HepG2 (cell line): ENCODE measurements around the gene MEPE. TPM values are rescaled to one million over a fixed set of nuclear protein-coding genes. Genes with fewer than 3 reads are reported as not detected.

Experiments used
- ATF4 ChIP-seq, 2 experiments: fragments of 450-650 bp in 1 of 2; sonication (generic) in 1 of 2; formaldehyde crosslinking; IDR thresholded peaks; 2 replicates each; pipeline versions ENCODE4 v1.5.0 to v1.8.0; 2020 to 2022; ENCODE audit warnings: mild to moderate bottlenecking in 1 of 2, missing genetic modification reagents in 1 of 2
- CCAR2 ChIP-seq: fragments of 200-400 bp; formaldehyde crosslinking; optimal IDR thresholded peaks from 2 replicates; pipeline ENCODE3; 2018; ENCODE audit warnings: low read depth, mild to moderate bottlenecking, low read length, moderate library complexity
- EZH2 ChIP-seq: conservative IDR thresholded peaks from 2 replicates; pipeline ENCODE4 v1.6.1; 2012; ENCODE audit warnings: mild to moderate bottlenecking, low read depth, low read length, moderate library complexity
- FOSL1 ChIP-seq: sonication (generic); formaldehyde crosslinking; IDR thresholded peaks from 2 replicates; pipeline ENCODE4 v1.9.0; 2021; ENCODE audit warnings: missing genetic modification reagents, borderline replicate concordance
- HNRNPK ChIP-seq: fragments of 200-400 bp; formaldehyde crosslinking; IDR thresholded peaks from 2 replicates; pipeline ENCODE4 v1.6.1; 2018; ENCODE audit warnings: low read length, low read depth, moderate library complexity, mild to moderate bottlenecking; ENCODE audit not compliant: poor library complexity, severe bottlenecking
- KLF13 ChIP-seq: sonication (generic); formaldehyde crosslinking; IDR thresholded peaks from 2 replicates; pipeline ENCODE4 v1.4.0; 2020; ENCODE audit warnings: mild to moderate bottlenecking, missing genetic modification reagents
- MIER3 ChIP-seq: IDR thresholded peaks from 2 replicates; pipeline ENCODE4 v1.6.1; 2016; ENCODE audit warnings: missing compliant biosample characterization, borderline replicate concordance
- NFE2L1 ChIP-seq: sonication (generic); formaldehyde crosslinking; IDR thresholded peaks from 2 replicates; pipeline ENCODE4 v1.4.0; 2020; ENCODE audit warnings: missing genetic modification reagents, mild to moderate bottlenecking, borderline replicate concordance
- REXO4 ChIP-seq: sonication (generic); formaldehyde crosslinking; IDR thresholded peaks from 2 replicates; pipeline ENCODE4 v1.8.0; 2022; ENCODE audit warnings: missing genetic modification reagents, mild to moderate bottlenecking, borderline replicate concordance
- SATB2 ChIP-seq: sonication (generic); formaldehyde crosslinking; IDR thresholded peaks from 2 replicates; pipeline ENCODE4 v1.5.0; 2020; ENCODE audit warnings: missing genetic modification reagents
- SOX5 ChIP-seq: IDR thresholded peaks from 2 replicates; pipeline ENCODE4 v1.6.1; 2016; ENCODE audit warnings: borderline replicate concordance
- ZBTB1 ChIP-seq: sonication (generic); formaldehyde crosslinking; IDR thresholded peaks from 2 replicates; pipeline ENCODE4 v1.4.0; 2020; ENCODE audit warnings: missing genetic modification reagents, borderline replicate concordance
- ZBTB42 ChIP-seq: sonication (generic); formaldehyde crosslinking; IDR thresholded peaks from 2 replicates; pipeline ENCODE4 v1.5.0; 2020; ENCODE audit warnings: mild to moderate bottlenecking, missing genetic modification reagents
- ZFAT ChIP-seq: sonication (generic); formaldehyde crosslinking; conservative IDR thresholded peaks from 2 replicates; pipeline ENCODE4 v1.8.1; 2023; ENCODE audit warnings: missing genetic modification reagents, inconsistent platforms
- ZFP36L2 ChIP-seq: sonication (generic); formaldehyde crosslinking; IDR thresholded peaks from 2 replicates; pipeline ENCODE4 v1.4.0; 2020; ENCODE audit warnings: missing genetic modification reagents
- ZMYM2 ChIP-seq: sonication (generic); formaldehyde crosslinking; IDR thresholded peaks from 2 replicates; pipeline ENCODE4 v1.8.0; 2022; ENCODE audit warnings: mild to moderate bottlenecking, missing genetic modification reagents
- ZNF160 ChIP-seq: sonication (generic); formaldehyde crosslinking; IDR thresholded peaks from 2 replicates; pipeline ENCODE4 v1.8.0; 2022; ENCODE audit warnings: mild to moderate bottlenecking, inconsistent platforms, missing genetic modification reagents
- ZNF205 ChIP-seq: IDR thresholded peaks from 2 replicates; pipeline ENCODE4 v1.6.1; 2018; ENCODE audit warnings: missing biosample characterization, missing genetic modification reagents
- ZNF280B ChIP-seq: sonication (generic); formaldehyde crosslinking; IDR thresholded peaks from 2 replicates; pipeline ENCODE4 v1.5.0; 2020; ENCODE audit warnings: missing genetic modification reagents, mild to moderate bottlenecking, borderline replicate concordance
- ZNF318 ChIP-seq: sonication (generic); formaldehyde crosslinking; IDR thresholded peaks from 2 replicates; pipeline ENCODE4 v1.4.0; 2020; ENCODE audit warnings: mild to moderate bottlenecking, missing genetic modification reagents
- ZNF333 ChIP-seq: sonication (generic); formaldehyde crosslinking; IDR thresholded peaks from 2 replicates; pipeline ENCODE4 v1.4.0; 2020; ENCODE audit warnings: mild to moderate bottlenecking, missing genetic modification reagents, borderline replicate concordance
- ZNF558 ChIP-seq: sonication (generic); formaldehyde crosslinking; IDR thresholded peaks from 2 replicates; pipeline ENCODE4 v1.9.0; 2022; ENCODE audit warnings: mild to moderate bottlenecking, missing genetic modification reagents, borderline replicate concordance
- polyA plus RNA-seq, 8 experiments: library from polyadenylated mRNA; depleted of rRNA in 3 of 8; stranded (reverse) in 7 of 8; unstranded in 1 of 8; fragments of >200 nt; fragmentation: Illumina TruSeq in 4 of 8; extraction: Trizol in 4 of 8; gene quantifications; 2 replicates each; pipeline versions ENCODE4 v1.2.1 to v1.2.3, GENCODE V29; 2011 to 2016; ENCODE audit warnings: low read depth in 4 of 8, missing spikeins in 1 of 8, mixed read lengths in 1 of 8; ENCODE audit not compliant: insufficient read depth in 1 of 8
- total RNA-seq, 5 experiments: library from RNA; depleted of rRNA; stranded (reverse); fragments of >200 nt; fragmentation: Illumina TruSeq; extraction: Trizol; gene quantifications; 2 replicates each; pipeline ENCODE4 v1.2.3, GENCODE V29; 2016; ENCODE audit warnings: low read depth in 1 of 5

Gene MEPE
- total and polyA plus RNA-seq, 2 of the 13 experiments (the other 11 are each of a cell fraction or from before 2014, with no cell fraction given) = 0.04 TPM; not detected in 1

GRCh38 chr4:87865288-87865687 is 32.5 kb downstream of the MEPE start (continued):
- TF ChIP-seq ZNF318 (CRISPR knock-in tag) (no peak), CCAR2 (no peak), ZNF160 (no peak), MIER3 (no peak), ZNF558 (CRISPR knock-in tag) (no peak), ZNF333 (CRISPR knock-in tag) (no peak), ZBTB1 (CRISPR knock-in tag) (no peak), ZNF280B (CRISPR knock-in tag) (no peak), ZMYM2 (CRISPR knock-in tag) (no peak), HNRNPK (no peak), NFE2L1 (CRISPR knock-in tag) (no peak), ZFP36L2 (no peak), SOX5 (CRISPR knock-in tag) (peak; percentile 87), FOSL1 (no peak), ZBTB42 (CRISPR knock-in tag) (no peak), KLF13 (CRISPR knock-in tag) (no peak), ZFAT (CRISPR knock-in tag) (no peak), EZH2 (no peak), REXO4 (no peak), ZNF205 (CRISPR knock-in tag) (no peak), ATF4 (CRISPR knock-in tag; IDR thresholded peaks at IDR 0.05) (no peak), SATB2 (CRISPR knock-in tag) (no peak)
